Suppressor macrophage treated with lipopolysaccharide for 4 hours (primary cell): ENCODE measurements around the gene KCNQ5.

ENCODE experiments used
- DNase-seq: peaks from one replicate; pipeline ENCODE4 v3.0.0-alpha.2; 2020

The KCNQ5 gene

DNA sequence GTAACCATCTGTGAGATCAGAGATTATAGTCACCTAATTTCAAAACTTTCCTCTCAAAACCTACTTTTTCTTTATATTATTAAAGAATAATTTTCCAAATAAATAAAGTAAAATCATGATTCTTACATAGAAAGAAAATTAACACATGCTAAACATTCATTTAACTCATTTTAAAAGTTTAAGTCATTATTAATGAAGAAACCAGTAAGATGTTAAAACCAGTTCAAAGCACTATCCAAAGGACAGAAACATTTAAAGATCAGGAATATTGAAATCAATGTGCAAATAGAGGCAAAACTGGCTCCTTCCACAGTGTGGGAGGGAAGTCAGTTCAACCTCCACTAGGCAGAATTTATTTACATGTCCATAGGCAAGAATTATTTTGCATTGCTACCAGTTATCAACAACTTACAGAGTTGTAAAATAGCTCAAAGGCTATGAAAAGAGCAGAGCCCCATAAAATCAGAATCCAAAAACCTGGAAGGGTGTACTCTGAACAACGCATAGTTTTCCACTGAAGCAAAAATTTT is 456.5 kb downstream of the KCNQ5 start:
- DNase-seq, result no peak

DNA sequence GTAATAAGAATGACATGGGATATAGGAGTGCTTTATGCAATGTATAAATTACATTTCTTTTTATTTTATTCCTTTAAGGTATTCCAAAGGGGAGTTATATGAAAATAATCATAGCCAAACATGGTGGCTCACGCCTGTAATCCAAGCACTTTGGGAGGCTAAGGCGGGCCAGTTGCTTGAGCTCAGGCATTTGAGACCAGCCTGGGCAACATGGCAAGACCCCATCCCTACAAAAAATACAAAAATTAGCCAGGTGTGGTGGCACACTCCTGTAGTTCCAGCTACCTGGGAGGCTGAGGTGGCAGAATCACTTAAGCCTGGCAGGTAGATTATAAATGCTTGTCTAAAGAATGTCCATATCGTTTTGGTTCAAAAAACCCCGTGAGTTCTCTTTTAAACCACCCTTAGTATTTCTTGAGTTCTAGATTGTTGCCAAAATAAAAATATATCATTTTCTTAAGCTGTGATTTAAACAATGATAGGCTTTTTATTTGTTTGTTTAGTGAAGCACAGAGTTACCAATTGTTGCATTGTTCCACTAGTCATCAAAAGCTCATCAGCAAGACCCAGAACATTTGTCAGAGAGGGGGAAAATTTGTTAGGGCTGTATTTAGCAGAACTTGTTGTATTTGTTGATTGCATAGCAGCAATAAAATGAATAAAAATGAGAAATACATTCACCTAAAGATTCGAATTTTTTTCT is 457.2 kb downstream of the KCNQ5 start:
- DNase-seq, result no peak

DNA sequence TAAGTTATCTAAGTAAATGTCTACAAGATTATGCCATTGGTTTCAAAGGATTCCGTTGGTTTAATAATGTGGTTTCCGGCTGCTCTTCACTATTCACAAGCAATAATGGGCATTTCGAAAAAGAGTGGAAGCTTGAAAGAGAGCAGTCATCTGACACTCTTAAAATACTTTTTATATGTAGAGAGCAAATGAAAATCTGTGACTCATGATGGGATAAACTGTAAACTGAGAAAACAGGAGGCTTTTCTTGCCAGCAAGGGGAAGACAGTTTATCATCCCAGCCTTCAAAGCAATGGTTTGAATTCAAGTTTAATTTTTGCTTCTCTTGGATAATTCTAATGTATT is 457.7 kb downstream of the KCNQ5 start:
- no peak for DNase-seq

DNA sequence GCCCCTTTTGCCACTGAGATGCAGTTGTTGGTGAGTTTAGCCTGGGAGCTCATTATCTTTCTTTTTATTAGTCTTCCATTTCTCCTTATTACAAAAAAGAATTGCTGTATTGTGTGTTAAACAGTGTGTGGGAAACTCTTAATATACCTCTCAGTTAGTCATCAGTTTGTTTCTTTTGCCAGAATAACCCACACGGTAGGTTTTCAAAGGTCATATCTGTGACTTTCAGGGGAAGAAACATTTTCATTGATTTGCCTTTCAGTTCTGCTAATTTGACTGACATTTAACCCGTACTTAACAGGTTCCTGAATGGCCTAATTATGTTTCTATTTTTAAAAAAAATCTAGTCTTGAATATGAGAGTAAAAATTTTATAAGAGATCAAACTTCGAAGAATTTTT is 458.1 kb downstream of the KCNQ5 start:
- DNase-seq, result no peak

DNA sequence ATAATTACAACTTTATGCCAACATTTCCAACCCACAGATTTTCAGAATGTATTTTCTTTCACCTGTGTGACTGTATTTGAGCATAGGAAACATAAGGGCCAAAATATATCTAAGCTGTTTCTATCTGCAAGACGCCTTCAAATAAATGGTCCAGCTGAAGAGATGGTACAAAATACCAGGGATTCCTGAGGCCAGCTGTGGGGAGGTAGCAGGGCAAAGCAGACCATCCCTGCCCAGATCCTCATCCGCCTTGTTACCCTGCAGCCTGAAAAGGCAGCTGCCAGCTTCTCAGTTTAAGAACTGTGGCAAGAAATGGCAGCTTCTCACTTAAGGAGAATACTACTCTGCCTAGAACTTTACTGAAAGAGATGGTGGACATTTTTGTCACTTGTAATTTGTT is 460.1 kb downstream of the KCNQ5 start:
- no peak for DNase-seq

DNA sequence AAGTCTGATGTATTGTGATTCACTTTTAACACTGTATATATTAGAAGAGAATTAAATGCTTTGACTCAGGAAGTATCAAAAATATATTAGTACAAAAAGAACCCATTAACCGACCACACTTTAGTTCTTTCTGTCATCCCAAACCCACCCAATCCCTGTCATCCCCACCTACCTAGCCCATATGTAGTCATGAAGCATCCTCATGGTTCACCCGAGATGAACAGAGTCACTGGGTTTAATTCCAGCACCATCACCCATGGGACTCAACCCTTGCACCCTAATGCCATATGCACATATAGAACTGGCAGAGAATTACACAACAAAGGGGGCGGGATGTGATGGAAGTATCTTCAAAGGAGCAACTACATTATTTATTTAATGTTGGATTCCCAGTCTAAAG is 462.0 kb downstream of the KCNQ5 start:
- DNase-seq, result no peak

DNA sequence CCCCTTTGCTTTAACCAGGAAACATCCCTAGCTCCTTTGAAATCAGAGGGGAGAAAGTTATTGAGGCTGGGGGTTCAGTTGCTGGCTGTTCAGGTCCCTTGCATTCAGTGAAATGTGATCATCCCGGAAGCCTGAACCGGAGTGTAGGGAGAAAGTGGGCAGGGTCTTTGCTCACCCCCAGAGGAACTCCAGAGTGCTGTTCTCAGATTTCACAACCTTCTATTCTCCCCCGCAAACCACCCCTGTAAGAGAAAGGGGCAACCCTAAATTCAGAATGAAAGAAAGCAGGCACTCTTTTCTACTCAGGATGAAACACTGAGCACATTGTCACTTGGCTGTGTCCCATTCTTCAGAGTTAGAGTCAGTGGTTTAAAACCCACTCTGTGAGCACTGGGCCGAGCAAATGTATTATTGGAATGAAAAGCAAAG is 463.6 kb downstream of the KCNQ5 start:
- DNase-seq, result no peak

DNA sequence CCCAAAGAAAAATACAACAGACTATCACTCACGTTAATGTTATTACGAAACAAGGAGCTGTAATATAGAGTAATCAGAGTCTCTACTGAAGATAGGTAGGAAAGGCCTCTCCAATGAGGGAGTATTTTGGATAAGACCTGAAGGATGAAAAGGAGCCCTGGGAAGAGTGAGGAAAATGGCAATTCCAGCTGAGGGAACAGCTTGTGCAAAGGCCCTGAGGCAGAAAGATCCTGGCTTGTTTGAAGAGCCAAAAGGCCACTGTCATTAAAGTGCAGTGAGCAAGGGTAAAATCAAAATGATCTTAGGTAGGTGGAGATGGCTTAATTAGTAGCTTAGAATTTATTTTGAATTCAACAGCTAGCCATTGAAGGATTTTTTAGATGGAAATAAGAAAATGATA is 464.9 kb downstream of the KCNQ5 start:
- no peak for DNase-seq

DNA sequence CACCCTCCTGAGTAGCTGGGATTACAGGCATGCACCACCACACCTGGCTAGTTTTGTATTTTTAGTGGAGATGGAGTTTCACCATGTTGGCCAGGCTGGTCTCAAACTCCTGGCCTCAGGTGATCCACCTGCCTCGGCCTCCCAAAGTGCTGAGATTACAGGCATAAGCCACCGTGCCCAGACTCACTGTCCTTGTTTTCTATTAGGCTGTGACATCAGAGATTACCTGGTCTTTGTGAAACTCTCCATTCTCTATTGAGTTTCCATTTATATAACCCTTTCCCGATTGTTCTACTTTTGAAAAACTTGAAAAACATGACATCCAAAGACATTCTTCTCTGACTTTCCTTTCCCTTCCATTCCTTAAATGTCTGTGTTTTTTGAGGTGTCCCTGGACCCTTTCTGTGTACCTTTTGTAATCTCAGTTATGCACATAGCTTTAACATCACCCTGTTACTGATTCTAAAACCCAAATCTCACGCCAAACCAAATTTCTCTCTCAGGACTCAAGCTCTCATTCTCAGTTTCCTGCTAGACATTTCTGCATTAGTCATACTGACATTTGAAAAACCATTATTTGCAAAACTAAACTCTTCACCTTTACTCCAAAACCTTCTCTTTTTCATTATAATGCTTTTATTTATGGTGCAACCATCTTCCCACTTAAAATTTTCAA is 466.4 kb downstream of the KCNQ5 start:
- DNase-seq, result no peak

DNA sequence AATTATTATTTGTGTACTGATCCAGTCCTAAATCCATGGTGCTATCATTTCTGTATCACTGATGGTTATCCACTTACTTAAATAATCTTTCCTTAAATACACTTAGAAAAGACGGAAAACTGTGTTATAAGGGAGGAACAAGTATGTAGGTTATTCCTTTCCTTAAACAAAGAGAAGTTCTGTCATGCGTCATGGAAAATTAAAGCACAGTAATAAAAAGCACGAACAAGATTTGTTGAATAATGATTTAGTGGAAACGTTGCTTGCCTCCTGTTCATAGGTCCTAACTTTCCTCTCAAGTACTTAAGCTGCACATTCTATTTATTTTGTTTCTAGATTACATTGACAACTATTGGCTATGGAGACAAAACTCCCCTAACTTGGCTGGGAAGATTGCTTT is 483.1 kb downstream of the KCNQ5 start:
- DNase-seq, result no peak

DNA sequence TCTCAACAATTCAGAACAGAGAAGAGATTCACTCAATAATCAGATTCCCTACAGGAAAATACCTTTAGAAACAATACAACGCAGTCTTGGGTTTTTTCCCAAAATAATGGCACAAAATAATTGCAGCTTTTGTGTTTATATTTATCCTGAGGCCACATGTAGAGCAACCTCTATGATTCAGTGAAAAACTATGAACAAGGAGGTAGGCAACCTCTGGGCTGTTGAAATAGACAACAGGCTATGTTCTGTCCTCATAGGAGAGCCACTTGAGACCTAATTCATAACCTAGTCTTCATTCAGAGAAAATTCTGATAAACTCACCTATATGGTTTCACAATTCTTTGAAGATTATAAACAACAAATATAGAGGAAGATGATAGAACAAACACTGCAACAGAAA is 485.2 kb downstream of the KCNQ5 start:
- DNase-seq, result no peak

DNA sequence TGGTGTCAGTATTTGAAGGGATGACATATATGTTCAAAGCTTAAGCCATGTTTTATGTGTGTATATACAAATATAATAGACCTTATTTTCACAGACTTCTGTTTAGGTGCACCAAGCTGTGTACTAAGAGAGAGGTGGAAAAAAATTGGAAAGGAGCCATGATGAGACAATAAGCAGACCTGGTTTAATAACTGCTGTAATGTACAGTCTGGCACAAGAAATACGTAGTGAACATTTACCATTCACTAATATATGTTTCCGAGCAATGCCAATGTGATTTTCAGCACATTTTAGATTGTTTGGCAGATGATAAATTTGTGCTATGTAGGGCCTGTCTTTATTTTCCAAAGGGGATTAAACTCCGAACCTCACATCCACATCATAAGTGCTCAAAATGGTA is 487.1 kb downstream of the KCNQ5 start:
- DNase-seq, result no peak

DNA sequence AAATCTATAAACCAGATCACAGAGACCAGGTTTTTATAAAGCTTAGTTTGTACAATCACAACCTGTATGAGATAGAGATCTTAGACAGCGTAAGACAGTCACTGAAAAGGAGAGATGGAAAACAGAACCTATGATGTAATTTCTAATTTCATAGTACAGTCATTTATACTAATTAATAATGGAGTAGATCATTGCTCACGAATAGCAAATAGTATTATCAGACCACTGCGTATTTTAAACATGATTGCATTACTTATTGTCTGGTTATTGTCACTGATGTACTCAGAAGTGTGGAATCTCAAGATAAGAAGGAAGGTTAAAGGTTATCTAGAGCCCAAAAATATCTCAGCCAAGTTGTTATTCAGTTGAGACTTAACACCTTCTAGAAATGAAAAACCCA is 487.8 kb downstream of the KCNQ5 start:
- DNase-seq, result no peak

DNA sequence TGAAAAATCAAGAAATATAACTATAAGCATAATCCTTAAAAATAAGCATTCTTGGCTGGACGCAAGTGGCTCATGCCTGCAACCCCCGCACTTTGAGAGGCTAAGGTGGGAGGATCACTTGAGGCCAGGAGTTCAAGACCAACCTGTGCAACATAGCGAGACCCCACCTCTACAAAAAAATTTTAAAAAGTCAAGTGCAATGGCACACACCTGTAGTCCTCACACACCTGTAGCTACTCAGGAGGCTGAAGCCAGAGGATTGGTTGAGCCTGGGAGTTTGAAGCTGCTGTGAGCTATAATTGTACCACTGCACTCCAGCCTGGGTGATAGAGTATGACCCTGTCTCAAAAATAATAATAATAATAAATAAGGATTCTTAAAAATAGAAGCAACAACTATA is 494.5 kb downstream of the KCNQ5 start:
- no peak for DNase-seq

DNA sequence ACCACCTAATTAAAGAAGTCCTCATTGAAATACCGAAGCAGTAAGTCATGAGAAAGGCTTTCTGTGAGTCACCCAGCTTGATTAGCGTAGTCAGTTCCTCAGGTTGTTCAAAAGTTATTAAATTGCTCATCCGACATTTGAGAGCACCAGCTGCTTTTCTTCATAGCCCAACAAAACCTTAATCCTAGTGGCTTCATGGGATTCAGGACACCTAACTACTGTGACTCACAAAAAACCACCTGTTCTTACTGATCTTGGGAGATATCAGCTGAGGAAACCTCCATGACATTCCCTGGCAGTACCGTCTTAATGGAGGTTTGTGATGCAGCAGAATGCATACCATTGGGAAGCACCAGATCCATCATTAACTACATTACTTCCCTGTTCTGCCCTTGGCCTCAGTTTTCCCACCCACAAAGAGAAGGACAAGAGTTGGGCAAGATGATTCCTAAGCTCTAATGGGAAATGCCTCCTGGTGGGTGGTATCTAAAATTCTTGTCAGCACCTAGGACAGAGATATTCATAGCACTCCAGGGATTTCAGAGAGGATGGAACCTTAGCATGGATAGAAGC is 499.6 kb downstream of the KCNQ5 start:
- DNase-seq, result no peak

DNA sequence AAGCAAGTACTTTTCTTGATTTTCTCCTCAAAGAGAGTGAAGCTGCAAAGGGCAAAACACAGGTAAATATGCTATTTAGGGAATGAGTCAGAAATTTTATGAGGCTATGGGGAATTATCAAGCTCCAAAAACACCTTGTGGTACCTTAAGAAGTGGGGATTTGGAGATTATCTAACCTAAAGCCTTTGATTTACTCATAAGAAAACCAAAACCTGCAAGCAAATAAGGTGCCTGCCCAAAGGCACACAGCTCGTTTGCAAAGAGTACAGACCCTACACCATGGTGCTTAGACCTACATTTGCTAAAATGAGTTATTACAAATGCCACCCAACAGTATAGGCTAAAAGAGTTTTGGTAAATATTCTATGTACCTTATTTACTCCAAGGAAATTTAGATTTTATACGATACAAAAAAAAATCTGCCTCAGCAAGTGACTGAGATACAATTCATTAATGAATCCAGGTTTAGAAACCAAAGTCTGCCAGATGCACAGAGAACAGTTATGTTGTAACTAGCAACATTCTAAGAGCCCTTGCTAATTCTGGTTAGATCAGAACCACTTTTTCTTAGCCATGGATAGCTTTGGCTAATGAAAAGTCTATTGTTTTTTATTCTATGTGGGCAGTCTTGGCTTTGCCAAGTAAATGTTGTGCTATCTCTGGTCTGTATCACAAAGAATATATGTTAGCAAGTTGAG is 501.9 kb downstream of the KCNQ5 start:
- DNase-seq, result no peak

DNA sequence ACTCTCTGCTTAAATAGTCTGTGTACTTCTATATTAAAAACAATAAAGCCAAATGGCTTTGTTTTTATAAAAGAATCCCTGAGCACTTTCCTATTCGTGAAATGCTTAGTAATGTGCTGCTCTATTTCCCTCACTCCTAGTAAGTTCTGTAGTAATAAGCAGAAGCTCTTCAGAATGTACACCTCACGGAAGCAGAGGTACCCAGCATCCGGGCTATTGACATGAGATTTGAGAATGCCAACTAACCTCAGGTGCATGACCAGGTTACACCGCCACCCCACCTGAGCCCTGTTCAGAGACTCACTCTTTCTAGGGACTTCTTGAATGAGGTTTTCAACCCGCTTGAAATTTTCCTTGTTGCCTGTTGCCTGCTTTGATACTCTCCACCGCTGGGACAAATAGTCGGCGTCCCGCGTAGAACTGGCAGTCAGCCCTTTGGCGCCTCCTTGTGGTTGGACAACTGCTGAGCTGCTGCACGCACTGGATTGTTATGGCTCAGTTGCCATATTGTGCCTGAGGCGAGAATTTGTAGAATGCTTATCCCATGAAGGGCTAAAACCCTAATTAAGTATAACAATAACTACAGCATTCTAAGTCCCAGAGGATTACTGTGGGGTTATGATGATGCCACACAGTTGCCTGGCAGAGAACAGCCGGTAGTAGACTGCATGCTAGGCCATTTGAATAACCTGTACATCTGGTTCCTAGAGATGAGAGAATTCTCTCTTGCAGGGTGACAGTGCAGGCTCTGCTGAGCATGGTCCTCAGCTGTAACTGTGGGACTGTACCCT is 508.0 kb downstream of the KCNQ5 start:
- peak; percentile 88 for DNase-seq

DNA sequence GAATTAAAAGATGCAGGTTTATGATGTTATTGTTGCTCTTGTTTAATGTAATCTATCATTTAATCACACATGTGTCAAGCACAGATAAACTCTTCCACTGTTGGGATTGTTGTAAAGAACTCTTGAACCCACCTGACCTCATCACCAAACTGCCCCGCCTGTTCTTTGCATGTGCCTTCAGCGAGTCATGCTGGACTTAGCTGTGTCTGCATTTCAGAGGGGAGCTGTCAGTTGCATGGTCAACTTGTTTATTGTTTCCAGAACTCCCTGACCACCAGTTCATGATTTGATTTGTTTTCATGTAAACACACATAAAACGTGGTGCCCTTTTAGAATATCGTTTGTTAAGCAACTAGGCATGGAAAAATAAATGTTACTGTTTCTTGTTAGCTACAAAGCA is 509.8 kb downstream of the KCNQ5 start:
- DNase-seq, result no peak

DNA sequence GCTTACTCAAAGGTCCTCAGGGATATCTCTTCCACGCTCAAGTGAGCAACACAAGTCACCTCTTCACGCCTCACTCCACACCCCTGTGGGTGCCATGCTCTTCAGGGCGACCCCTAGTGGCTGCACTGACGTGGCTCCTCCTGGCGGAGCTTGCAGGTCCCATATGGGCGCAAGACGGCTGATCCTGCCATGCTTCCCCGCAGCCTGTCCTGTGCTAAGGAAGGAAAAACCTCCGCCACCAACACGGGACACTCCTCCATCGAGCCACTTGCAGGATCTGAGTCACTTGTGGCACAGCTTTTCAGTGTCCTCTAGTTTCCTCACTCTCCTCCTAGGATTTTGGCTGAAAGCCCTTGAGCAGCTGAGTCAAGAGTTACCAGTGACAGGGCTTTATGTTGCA is 512.7 kb downstream of the KCNQ5 start:
- peak; percentile 4 for DNase-seq

DNA sequence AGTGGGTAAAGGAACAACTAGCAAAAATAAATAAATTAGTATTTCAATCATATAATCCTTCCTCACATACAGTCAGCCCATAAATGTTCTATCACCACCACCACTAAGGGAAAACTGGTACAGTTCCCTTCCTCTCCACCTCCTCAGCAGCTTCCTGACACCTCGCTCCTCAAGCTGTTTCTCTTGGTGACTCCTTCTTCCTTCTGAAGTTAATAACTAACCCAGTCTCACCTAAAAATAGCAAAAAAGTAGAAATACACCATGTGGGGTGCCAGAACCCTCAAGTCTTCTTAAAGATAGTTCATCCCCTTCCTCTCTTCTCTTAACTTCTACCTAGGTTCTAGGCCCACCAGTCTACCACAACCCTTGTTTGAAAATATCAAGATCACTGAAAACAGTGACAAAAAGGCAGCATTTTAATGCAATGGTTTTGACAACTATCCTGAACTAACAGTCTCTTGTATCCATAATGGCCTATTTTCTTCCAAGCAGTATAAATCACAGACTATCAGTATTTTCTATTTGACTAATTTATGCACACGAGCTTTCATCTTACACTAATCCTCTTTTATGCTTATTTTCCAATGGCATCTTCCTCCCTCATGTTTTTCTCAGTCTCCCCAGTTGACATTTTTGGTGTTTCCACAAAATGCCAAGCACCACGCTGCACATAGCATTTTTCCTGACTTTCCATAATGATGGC is 518.0 kb downstream of the KCNQ5 start:
- no peak for DNase-seq

DNA sequence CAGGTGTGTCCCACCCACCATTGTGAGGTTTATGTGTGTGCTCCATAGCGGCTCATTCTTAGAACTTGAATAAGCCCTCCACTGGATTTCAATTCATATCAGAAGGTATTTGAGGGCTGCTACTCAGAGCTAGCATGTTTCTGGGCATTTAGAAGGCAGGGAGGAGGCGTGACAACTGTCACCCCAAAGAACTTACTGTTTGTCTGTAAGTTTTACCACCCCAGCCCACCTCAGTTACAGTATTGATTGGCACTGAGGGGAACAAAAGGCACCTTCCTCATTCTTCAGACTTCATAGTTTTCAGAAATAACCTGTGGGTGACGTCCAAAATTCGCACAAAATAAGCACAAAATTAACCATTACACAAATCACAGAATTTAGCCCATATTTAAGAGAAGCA is 521.7 kb downstream of the KCNQ5 start:
- DNase-seq, result no peak

DNA sequence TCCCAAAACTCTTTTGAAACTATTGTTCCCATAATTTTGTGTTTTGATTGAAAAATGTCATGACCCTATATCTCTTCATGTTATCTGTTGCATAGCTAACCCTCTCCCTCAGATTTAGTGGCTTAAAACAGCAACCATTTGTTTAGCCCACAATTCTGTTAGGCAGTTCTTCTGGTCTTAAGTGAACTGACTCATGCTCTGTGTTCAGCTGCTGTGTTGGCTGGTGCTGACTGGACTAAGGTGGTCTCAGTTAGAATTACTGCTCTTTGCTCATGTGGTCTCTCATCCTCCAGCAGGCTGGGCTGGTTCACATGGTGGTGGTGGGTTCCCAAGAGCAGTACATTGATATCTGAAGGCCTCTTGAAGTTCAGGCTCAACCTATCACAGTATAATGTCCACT is 522.7 kb downstream of the KCNQ5 start:
- DNase-seq, result no peak
